ENCODE results near the gene TDRD15.
"Not testable (repeated sequence)": the region's sequence is repeated elsewhere in the genome, so short reads cannot be mapped to it uniquely, and the experiment has no call there.

The TDRD15 gene

GRCh38 chr2:21123473-21124393 is at the start of gene TDRD15:
Gene TDRD15 (plus strand): TSS chr2:21123968. CDS start chr2:21137468, 13,500 bp downstream.
- no peak within 1 kb of the TSS for H3K4me3 ChIP-seq (ENCODE audit: low read depth, low read length)
- DNase-seq (ENCODE audit: low read depth): no peak

- no peak overlapping the region for H3K4me3 ChIP-seq (ENCODE audit: low read depth, low read length)
- no peak for DNase-seq (ENCODE audit: low read depth)
Observed at GRCh38 chr2:21078296-21078695, 45.5 kb upstream of the TDRD15 start.

- no peak for DNase-seq (ENCODE audit: low read depth)
- no peak overlapping the region for H3K4me3 ChIP-seq (ENCODE audit: low read depth, low read length)
Observed at GRCh38 chr2:21083482-21083881, 40.3 kb upstream of the TDRD15 start.

GRCh38 chr2:21084401-21084800 is 39.4 kb upstream of the TDRD15 start:
- DNase-seq (ENCODE audit: low read depth): no peak

GRCh38 chr2:21092308-21092869 is 31.4 kb upstream of the TDRD15 start:
- DNase-seq (ENCODE audit: low read depth): no peak
- no peak overlapping the region for H3K4me3 ChIP-seq (ENCODE audit: low read depth, low read length)

More at GRCh38 chr2:21084401-21084800, 39.4 kb upstream of the TDRD15 start:
- no peak overlapping the region for H3K4me3 ChIP-seq (ENCODE audit: low read depth, low read length)

GRCh38 chr2:21095178-21095577 is 28.6 kb upstream of the TDRD15 start:
- DNase-seq (ENCODE audit: low read depth): no peak
- no peak overlapping the region for H3K4me3 ChIP-seq (ENCODE audit: low read depth, low read length)

- H3K4me3 ChIP-seq (ENCODE audit: low read depth, low read length): no peak overlapping the region
- DNase-seq (ENCODE audit: low read depth): no peak
Observed at GRCh38 chr2:21095714-21096113, 28.1 kb upstream of the TDRD15 start.

GRCh38 chr2:21096458-21096857 is 27.3 kb upstream of the TDRD15 start:
- H3K4me3 ChIP-seq (ENCODE audit: low read depth, low read length): no peak overlapping the region
- no peak for DNase-seq (ENCODE audit: low read depth)

GRCh38 chr2:21097331-21097730 is 26.4 kb upstream of the TDRD15 start:
- H3K4me3 ChIP-seq (ENCODE audit: low read depth, low read length): no peak overlapping the region
- no peak for DNase-seq (ENCODE audit: low read depth)

GRCh38 chr2:21098294-21098693 is 25.5 kb upstream of the TDRD15 start:
- H3K4me3 ChIP-seq (ENCODE audit: low read depth, low read length): no peak overlapping the region
- no peak for DNase-seq (ENCODE audit: low read depth)

- DNase-seq (ENCODE audit: low read depth): no peak
- no peak overlapping the region for H3K4me3 ChIP-seq (ENCODE audit: low read depth, low read length)
Observed at GRCh38 chr2:21099281-21099907, 24.4 kb upstream of the TDRD15 start.

GRCh38 chr2:21101514-21102155 is 22.1 kb upstream of the TDRD15 start:
- DNase-seq (ENCODE audit: low read depth); H3K4me3 ChIP-seq (ENCODE audit: low read depth, low read length): not testable (repeated sequence)

- DNase-seq (ENCODE audit: low read depth): no peak
- H3K4me3 ChIP-seq (ENCODE audit: low read depth, low read length): no peak overlapping the region
Observed at GRCh38 chr2:21102356-21102755, 21.4 kb upstream of the TDRD15 start.

GRCh38 chr2:21103274-21103891 is 20.4 kb upstream of the TDRD15 start:
- H3K4me3 ChIP-seq (ENCODE audit: low read depth, low read length): no peak overlapping the region
- no peak for DNase-seq (ENCODE audit: low read depth)

- no peak for DNase-seq (ENCODE audit: low read depth)
- no peak overlapping the region for H3K4me3 ChIP-seq (ENCODE audit: low read depth, low read length)
Observed at GRCh38 chr2:21104030-21104660, 19.6 kb upstream of the TDRD15 start.

- DNase-seq (ENCODE audit: low read depth): no peak
- H3K4me3 ChIP-seq (ENCODE audit: low read depth, low read length): no peak overlapping the region
Observed at GRCh38 chr2:21111012-21111411, 12.8 kb upstream of the TDRD15 start.

- DNase-seq (ENCODE audit: low read depth): no peak
Observed at GRCh38 chr2:21117688-21118087, 6.1 kb upstream of the TDRD15 start.

GRCh38 chr2:21118302-21118920 is 5.4 kb upstream of the TDRD15 start:
- no peak overlapping the region for H3K4me3 ChIP-seq (ENCODE audit: low read depth, low read length)

More at GRCh38 chr2:21117688-21118087, 6.1 kb upstream of the TDRD15 start:
- no peak overlapping the region for H3K4me3 ChIP-seq (ENCODE audit: low read depth, low read length)

GRCh38 chr2:21131861-21132260 is 8.1 kb downstream of the TDRD15 start:
- DNase-seq (ENCODE audit: low read depth): no peak

More at GRCh38 chr2:21118302-21118920, 5.4 kb upstream of the TDRD15 start:
- DNase-seq (ENCODE audit: low read depth): no peak

More at GRCh38 chr2:21131861-21132260, 8.1 kb downstream of the TDRD15 start:
- no peak overlapping the region for H3K4me3 ChIP-seq (ENCODE audit: low read depth, low read length)
